Measurements from ENCODE around the gene SFXN3. TPM values are rescaled to one million over a fixed set of nuclear protein-coding genes. Genes with fewer than 3 reads are reported as not detected.
A peak's percentile ranks its signal among the peaks of the same experiment; 100 is the strongest.

The SFXN3 gene
- polyA plus RNA-seq, 3 donors, result 21.3 to 152 (median 24.2) TPM

GRCh38 chr10:101016814-101017213, 14.2 kb upstream of the SFXN3 start:
- Histone ChIP-seq H3K79me2 (ENCODE audit: insufficient read depth, low read length) (no peaks in the 10 kb centered on the region), H3K36me3 (replicated peaks in 1 of 2; ENCODE audit: control insufficient read depth in 1 of 2, insufficient read depth in 2 of 2, low read length in 2 of 2) (no peaks in the 10 kb centered on the region), H3K9ac (ENCODE audit: insufficient read depth, low read length, poor library complexity, severe bottlenecking) (no peak overlapping the region), H3K27ac (ENCODE audit: low read depth in 1 of 2, low read length in 2 of 2) (no peak overlapping the region), H3K9me3 (replicated peaks in 1 of 2; ENCODE audit: control insufficient read depth in 1 of 2, insufficient read depth in 1 of 2, low read length in 2 of 2) (no peaks in the 10 kb centered on the region), H2AFZ (ENCODE audit: insufficient read depth, low read depth, low read length, poor library complexity, severe bottlenecking) (no peak overlapping the region), H3K27me3 (ENCODE audit: control insufficient read depth in 2 of 2, insufficient read depth in 2 of 2, low read length in 2 of 2) (peaks cover 0 to 5% of the 10 kb centered on the region in 2 donors), H3K4me3 (replicated peaks in 1 of 3; ENCODE audit: low read depth in 2 of 3, low read length in 3 of 3) (no peak overlapping the region), H4K20me1 (ENCODE audit: insufficient read depth, low read length) (no peaks in the 10 kb centered on the region), H3K4me1 (ENCODE audit: control insufficient read depth in 1 of 2, insufficient read depth in 2 of 2, low read length in 2 of 2) (peaks cover 27 to 31% of the 10 kb centered on the region in 2 donors), H3K4me2 (replicated peaks; ENCODE audit: extremely low read depth, low read length, poor library complexity, severe bottlenecking) (no peak overlapping the region)
- WGBS (ENCODE audit: insufficient coverage), result 89% methylated on average over 5 of the region's 5 CpGs
- H3K36me3 Mint-ChIP-seq, result no peaks in the 10 kb centered on the region
- peaks cover 0 to 3% (median 2%) of the 10 kb centered on the region in 7 donors for H3K9me3 Mint-ChIP-seq
- H3K4me3 Mint-ChIP-seq, result peak overlapping the region in 1 of 2 donors; percentile 42
- peaks cover 45% of the 10 kb centered on the region for H3K4me1 Mint-ChIP-seq
- peaks cover 21 to 38% (median 28%) of the 10 kb centered on the region in 3 donors for H3K27me3 Mint-ChIP-seq (ENCODE audit: low read depth in 3 of 3)
- DNase-seq, result no peak
- H3K27ac Mint-ChIP-seq, result no peak overlapping the region
- no peak for TF ChIP-seq CTCF (IDR thresholded peaks at IDR 0.05)
- intact Hi-C loops (cut with micrococcal nuclease), result no loop called here

- TF ChIP-seq CTCF (IDR thresholded peaks at IDR 0.05), result no peak
- Mint-ChIP-seq H3K36me3 (no peaks in the 10 kb centered on the region), H3K27ac (peak overlapping the region in 5 of 7 donors; percentile 65 to 86 (median 79)), H3K27me3 (ENCODE audit: low read depth in 3 of 3) (peaks cover 21 to 30% (median 24%) of the 10 kb centered on the region in 3 donors), H3K4me3 (peak overlapping the region; percentile 65 to 80), H3K4me1 (peaks cover 37% of the 10 kb centered on the region), H3K9me3 (peaks cover 0 to 3% (median 2%) of the 10 kb centered on the region in 7 donors)
- H3K9me3 ChIP-seq (replicated peaks in 1 of 2; ENCODE audit: control insufficient read depth in 1 of 2, insufficient read depth in 1 of 2, low read length in 2 of 2), result no peaks in the 10 kb centered on the region
- H2AFZ ChIP-seq (ENCODE audit: insufficient read depth, low read depth, low read length, poor library complexity, severe bottlenecking), result peak overlapping the region; percentile 56
- intact Hi-C loops (cut with micrococcal nuclease), result no loop called here
- H3K4me2 ChIP-seq (replicated peaks; ENCODE audit: extremely low read depth, low read length, poor library complexity, severe bottlenecking), result peak overlapping the region; percentile 68
- H3K4me3 ChIP-seq (replicated peaks in 1 of 3; ENCODE audit: low read depth in 2 of 3, low read length in 3 of 3), result peak overlapping the region in 1 of 3 experiments; percentile 49
- WGBS (ENCODE audit: insufficient coverage), result 16% methylated on average over 11 of the region's 20 CpGs
- no peaks in the 10 kb centered on the region for H4K20me1 ChIP-seq (ENCODE audit: insufficient read depth, low read length)
- peak; percentile 58 to 93 (median 65) for DNase-seq
- peak overlapping the region; percentile 35 for H3K9ac ChIP-seq (ENCODE audit: insufficient read depth, low read length, poor library complexity, severe bottlenecking)
- no peaks in the 10 kb centered on the region for H3K79me2 ChIP-seq (ENCODE audit: insufficient read depth, low read length)
- H3K4me1 ChIP-seq (ENCODE audit: control insufficient read depth in 1 of 2, insufficient read depth in 2 of 2, low read length in 2 of 2), result peaks cover 20 to 28% of the 10 kb centered on the region in 2 donors
- peaks cover 0 to 5% of the 10 kb centered on the region in 2 donors for H3K27me3 ChIP-seq (ENCODE audit: control insufficient read depth in 2 of 2, insufficient read depth in 2 of 2, low read length in 2 of 2)
- H3K27ac ChIP-seq (ENCODE audit: low read depth in 1 of 2, low read length in 2 of 2), result peak overlapping the region in 1 of 2 donors; percentile 38
- H3K36me3 ChIP-seq (replicated peaks in 1 of 2; ENCODE audit: control insufficient read depth in 1 of 2, insufficient read depth in 2 of 2, low read length in 2 of 2), result no peaks in the 10 kb centered on the region
These were observed 12.9 kb upstream of the SFXN3 start for GRCh38 chr10:101018118-101018599.
